Endothelial cell (in vitro differentiated cells): ENCODE results near the gene CARD16. TPM values are rescaled to one million over a fixed set of nuclear protein-coding genes. Genes with fewer than 3 reads are reported as not detected.
"Not testable (repeated sequence)": the region's sequence is repeated elsewhere in the genome, so short reads cannot be mapped to it uniquely, and the experiment has no call there.

Experiments used
- DNase-seq: peaks from one replicate; pipeline ENCODE4 v3.0.0; 2021; ENCODE audit warnings: low spot score
- H3K27ac Mint-ChIP-seq: one replicate; pipeline ENCODE4 v1.8.0; 2021; ENCODE audit warnings: mixed read lengths, inconsistent platforms; ENCODE audit not compliant: unreplicated experiment
- H3K27me3 Mint-ChIP-seq: one replicate; pipeline ENCODE4 v1.8.0; 2021; ENCODE audit warnings: mild to moderate bottlenecking, moderate library complexity, mixed read lengths, inconsistent platforms; ENCODE audit not compliant: unreplicated experiment
- H3K36me3 Mint-ChIP-seq: one replicate; pipeline ENCODE4 v1.8.0; 2021; ENCODE audit warnings: mild to moderate bottlenecking, low read depth, mixed read lengths, inconsistent platforms; ENCODE audit not compliant: unreplicated experiment
- H3K4me1 Mint-ChIP-seq: one replicate; pipeline ENCODE4 v1.8.0; 2021; ENCODE audit warnings: mild to moderate bottlenecking, mixed read lengths, inconsistent platforms; ENCODE audit not compliant: unreplicated experiment
- H3K4me3 Mint-ChIP-seq: one replicate; pipeline ENCODE4 v1.8.0; 2021; ENCODE audit warnings: mild to moderate bottlenecking, mixed read lengths, inconsistent platforms; ENCODE audit not compliant: unreplicated experiment
- H3K9me3 Mint-ChIP-seq: one replicate; pipeline ENCODE4 v1.8.0; 2021; ENCODE audit warnings: mixed read lengths, inconsistent platforms; ENCODE audit not compliant: unreplicated experiment
- long read RNA-seq: library from polyadenylated mRNA; unstranded; transcript quantifications from one replicate; pipeline ENCODE4 v2.0.0, GENCODE V29; 2020; ENCODE audit not compliant: unreplicated experiment
- total RNA-seq: library from RNA; stranded (reverse); fragmentation: NEBNext Ultra II Directional; extraction: Animal tissue kit (Norgen Biotek cat#: 25700); gene quantifications from one replicate; pipeline ENCODE4 v1.2.1, GENCODE V29; 2021; ENCODE audit not compliant: unreplicated experiment
- TF ChIP-seq, protein P1 (sequence below): fragments of 200-600 bp; sonication (generic); IDR thresholded peaks from one replicate; pipeline ENCODE4 v1.5.0; 2021; ENCODE audit warnings: antibody characterized with exemption; ENCODE audit not compliant: unreplicated experiment

CARD16 gene
- not detected for total RNA-seq
- long read RNA-seq: 0 reads

- H3K4me3 Mint-ChIP-seq, DNase-seq, H3K9me3 Mint-ChIP-seq, H3K36me3 Mint-ChIP-seq, H3K27ac Mint-ChIP-seq, H3K4me1 Mint-ChIP-seq, H3K27me3 Mint-ChIP-seq: not testable (repeated sequence)
Measured at GRCh38 chr11:105044557-105045524, at the start of gene CARD16. Gene CARD16 (minus strand): TSS chr11:105045335. CDS start chr11:105045297, 38 bp downstream.

GRCh38 chr11:105092256-105093239, 47.4 kb upstream of the CARD16 start:
- Mint-ChIP-seq H3K27ac (no peak overlapping the region), H3K4me3 (no peak overlapping the region), H3K4me1 (peaks cover 7% of the 10 kb centered on the region), H3K9me3 (no peaks in the 10 kb centered on the region), H3K36me3 (no peaks in the 10 kb centered on the region), H3K27me3 (peaks cover 2% of the 10 kb centered on the region)
- DNase-seq: no peak
- TF ChIP-seq, protein P1, sequence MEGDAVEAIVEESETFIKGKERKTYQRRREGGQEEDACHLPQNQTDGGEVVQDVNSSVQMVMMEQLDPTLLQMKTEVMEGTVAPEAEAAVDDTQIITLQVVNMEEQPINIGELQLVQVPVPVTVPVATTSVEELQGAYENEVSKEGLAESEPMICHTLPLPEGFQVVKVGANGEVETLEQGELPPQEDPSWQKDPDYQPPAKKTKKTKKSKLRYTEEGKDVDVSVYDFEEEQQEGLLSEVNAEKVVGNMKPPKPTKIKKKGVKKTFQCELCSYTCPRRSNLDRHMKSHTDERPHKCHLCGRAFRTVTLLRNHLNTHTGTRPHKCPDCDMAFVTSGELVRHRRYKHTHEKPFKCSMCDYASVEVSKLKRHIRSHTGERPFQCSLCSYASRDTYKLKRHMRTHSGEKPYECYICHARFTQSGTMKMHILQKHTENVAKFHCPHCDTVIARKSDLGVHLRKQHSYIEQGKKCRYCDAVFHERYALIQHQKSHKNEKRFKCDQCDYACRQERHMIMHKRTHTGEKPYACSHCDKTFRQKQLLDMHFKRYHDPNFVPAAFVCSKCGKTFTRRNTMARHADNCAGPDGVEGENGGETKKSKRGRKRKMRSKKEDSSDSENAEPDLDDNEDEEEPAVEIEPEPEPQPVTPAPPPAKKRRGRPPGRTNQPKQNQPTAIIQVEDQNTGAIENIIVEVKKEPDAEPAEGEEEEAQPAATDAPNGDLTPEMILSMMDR: no peak

- H3K27ac Mint-ChIP-seq: no peak overlapping the region
Measured at GRCh38 chr11:105081412-105082150, 36.4 kb upstream of the CARD16 start.

GRCh38 chr11:105080171-105080906, 35.2 kb upstream of the CARD16 start:
- H3K27me3 Mint-ChIP-seq, DNase-seq, H3K4me3 Mint-ChIP-seq, H3K36me3 Mint-ChIP-seq, H3K9me3 Mint-ChIP-seq: not testable (repeated sequence)
- Mint-ChIP-seq H3K4me1 (peaks cover 21% of the 10 kb centered on the region), H3K27ac (peak overlapping the region; percentile 65)

More at GRCh38 chr11:105081412-105082150, 36.4 kb upstream of the CARD16 start:
- Mint-ChIP-seq H3K4me1 (peaks cover 28% of the 10 kb centered on the region), H3K4me3 (no peak overlapping the region), H3K27me3 (no peaks in the 10 kb centered on the region), H3K36me3 (no peaks in the 10 kb centered on the region), H3K9me3 (no peaks in the 10 kb centered on the region)
- TF ChIP-seq, protein P1: no peak
- DNase-seq: no peak

DNA sequence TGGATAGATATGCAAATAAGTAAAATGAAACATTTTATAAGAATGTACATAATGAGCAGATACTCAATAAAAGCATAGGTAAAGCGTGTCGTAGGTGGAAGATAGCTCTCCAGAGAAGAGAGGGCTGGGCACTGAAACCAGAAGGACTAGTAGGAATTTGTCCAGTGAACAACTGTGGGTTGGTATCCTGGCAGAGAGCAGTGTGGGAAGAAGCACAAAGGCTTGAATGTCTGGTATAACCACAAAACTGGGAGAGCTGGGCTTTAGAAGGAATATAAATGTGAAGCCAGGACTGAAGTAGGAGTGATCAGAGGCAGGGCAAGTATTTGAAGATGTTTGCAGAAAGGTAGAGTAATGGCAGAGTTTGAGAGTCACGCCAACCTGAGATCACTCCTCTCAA, 33.1 kb upstream of the CARD16 start:
- H3K27me3 Mint-ChIP-seq: no peaks in the 10 kb centered on the region
- H3K4me3 Mint-ChIP-seq: no peak overlapping the region
- DNase-seq: no peak
- no peak overlapping the region for H3K27ac Mint-ChIP-seq
- peaks cover 18% of the 10 kb centered on the region for H3K4me1 Mint-ChIP-seq
- no peaks in the 10 kb centered on the region for H3K36me3 Mint-ChIP-seq
- no peaks in the 10 kb centered on the region for H3K9me3 Mint-ChIP-seq
- TF ChIP-seq, protein P1: no peak

- not testable (repeated sequence) for H3K4me3 Mint-ChIP-seq, H3K36me3 Mint-ChIP-seq
- peaks cover 18% of the 10 kb centered on the region for H3K4me1 Mint-ChIP-seq
Measured at GRCh38 chr11:105077141-105077790, 32.1 kb upstream of the CARD16 start.

More at GRCh38 chr11:105077141-105077790, 32.1 kb upstream of the CARD16 start:
- not testable (repeated sequence) for H3K27me3 Mint-ChIP-seq, H3K9me3 Mint-ChIP-seq, H3K27ac Mint-ChIP-seq, DNase-seq
